Endodermal cell (in vitro differentiated cells): ENCODE results near the gene EP400. TPM values are rescaled to one million over a fixed set of nuclear protein-coding genes. Genes with fewer than 3 reads are reported as not detected.
A peak's percentile ranks its signal among the peaks of the same experiment; 100 is the strongest.

Experiments
- DNase-seq: peaks from one replicate; pipeline ENCODE4 v3.0.0-alpha.2; 2017
- H3K27ac ChIP-seq: 2 replicates; pipeline ENCODE4 v1.5.1; 2013; ENCODE audit warnings: mild to moderate bottlenecking, low read depth, low read length, moderate library complexity
- H3K27me3 ChIP-seq: 2 replicates; pipeline ENCODE4 v1.6.1; 2013; ENCODE audit warnings: mild to moderate bottlenecking, low read length, moderate library complexity; ENCODE audit not compliant: insufficient read depth, control insufficient read depth, poor library complexity, severe bottlenecking
- H3K36me3 ChIP-seq: 2 replicates; pipeline ENCODE4 v1.7.0; 2013; ENCODE audit warnings: mild to moderate bottlenecking, low read length, moderate library complexity; ENCODE audit not compliant: control insufficient read depth, insufficient read depth
- H3K4me1 ChIP-seq: one replicate; pipeline ENCODE4 v1.7.0; 2013; ENCODE audit warnings: low read length; ENCODE audit not compliant: control insufficient read depth, insufficient read depth
- H3K4me3 ChIP-seq: 2 replicates; pipeline ENCODE4 v1.5.1; 2013; ENCODE audit warnings: mild to moderate bottlenecking, low read length, moderate library complexity
- H3K9ac ChIP-seq: 2 replicates; pipeline ENCODE4 v1.6.1; 2013; ENCODE audit warnings: mild to moderate bottlenecking, low read length, moderate library complexity; ENCODE audit not compliant: poor library complexity, severe bottlenecking; ENCODE audit errors: extremely low read depth
- H3K9me3 ChIP-seq: 2 replicates; pipeline ENCODE4 v1.6.1; 2013; ENCODE audit warnings: mild to moderate bottlenecking, low read length, moderate library complexity; ENCODE audit not compliant: control insufficient read depth
- H3K27ac Mint-ChIP-seq: 2 replicates; pipeline ENCODE4 v1.8.0; 2020; ENCODE audit warnings: mixed read lengths
- H3K27me3 Mint-ChIP-seq: 2 replicates; pipeline ENCODE4 v1.8.0; 2021; ENCODE audit warnings: mild to moderate bottlenecking, mixed read lengths; ENCODE audit not compliant: insufficient read depth
- H3K36me3 Mint-ChIP-seq: 2 replicates; pipeline ENCODE4 v1.8.0; 2020; ENCODE audit warnings: low read depth, mixed read lengths
- H3K4me1 Mint-ChIP-seq: 2 replicates; pipeline ENCODE4 v1.8.0; 2020; ENCODE audit warnings: mixed read lengths
- H3K4me3 Mint-ChIP-seq: 2 replicates; pipeline ENCODE4 v1.8.0; 2020; ENCODE audit warnings: mild to moderate bottlenecking, moderate library complexity, mixed read lengths
- H3K9me3 Mint-ChIP-seq: 2 replicates; pipeline ENCODE4 v1.8.0; 2020; ENCODE audit warnings: mild to moderate bottlenecking, mixed read lengths
- WGBS, 2 experiments: methylation state at CpG; one replicate each; pipeline versions ENCODE4 v1.1.5 to v1.1.7; 2013; ENCODE audit warnings: missing lambda C conversion rate in 2 of 2, mixed read lengths in 1 of 2; ENCODE audit not compliant: insufficient coverage in 1 of 2, insufficient read length in 1 of 2; 5-methylcytosine and 5-hydroxymethylcytosine counted together
- total RNA-seq, 2 donors: library from RNA; stranded (reverse); fragmentation: NEBNext Ultra II Directional in 1 of 2; extraction: Animal tissue kit (Norgen Biotek cat#: 25700) in 1 of 2; gene quantifications; 2 replicates in 1 of 2; 3 replicates in 1 of 2; pipeline ENCODE4 v1.2.1, GENCODE V29; 2021
- TF ChIP-seq, protein P1 (sequence below): fragments of 200-600 bp; sonication (generic); conservative IDR thresholded peaks from 2 replicates; pipeline ENCODE4 v1.5.0; 2021; ENCODE audit warnings: antibody characterized with exemption, mild to moderate bottlenecking

Gene EP400
- total RNA-seq, 2 donors from 2014 or later: 64.7 to 78.3 TPM

DNA sequence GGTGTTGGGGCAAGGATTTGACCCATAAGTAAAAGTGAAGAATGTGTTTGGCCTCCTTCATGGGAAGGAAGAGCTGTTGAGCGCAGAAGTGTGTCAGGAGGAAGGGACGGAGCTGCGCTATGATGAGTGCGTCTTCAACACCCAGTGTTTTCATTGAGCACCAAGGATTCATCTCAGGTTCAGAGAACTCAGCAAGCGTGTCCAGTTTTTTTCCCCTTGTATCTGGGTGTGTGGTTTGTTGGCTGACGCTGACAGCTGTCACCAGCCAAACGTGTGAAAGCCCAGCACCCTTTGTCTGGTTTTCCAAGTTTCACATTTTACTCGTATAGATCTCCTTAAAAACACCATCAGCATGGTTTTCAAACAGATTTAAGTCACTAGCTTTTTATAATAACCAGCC, 12.3 kb downstream of the EP400 start:
- DNase-seq: peak; percentile 7
- Histone ChIP-seq H3K9me3 (no peaks in the 10 kb centered on the region), H3K36me3 (peaks cover 31% of the 10 kb centered on the region), H3K4me1 (no peaks in the 10 kb centered on the region), H3K9ac (no peak overlapping the region), H3K4me3 (no peak overlapping the region), H3K27ac (no peak overlapping the region), H3K27me3 (no peaks in the 10 kb centered on the region)
- no peaks in the 10 kb centered on the region for H3K27me3 Mint-ChIP-seq
- H3K27ac Mint-ChIP-seq: no peak overlapping the region
- H3K36me3 Mint-ChIP-seq: peaks cover 17% of the 10 kb centered on the region
- no peak overlapping the region for H3K4me3 Mint-ChIP-seq
- H3K9me3 Mint-ChIP-seq: no peaks in the 10 kb centered on the region
- WGBS, 2 experiments: 93 to 100% methylated on average over 3 to 8 of the region's 8 CpGs
- peaks cover 20% of the 10 kb centered on the region for H3K4me1 Mint-ChIP-seq
- TF ChIP-seq, protein P1, sequence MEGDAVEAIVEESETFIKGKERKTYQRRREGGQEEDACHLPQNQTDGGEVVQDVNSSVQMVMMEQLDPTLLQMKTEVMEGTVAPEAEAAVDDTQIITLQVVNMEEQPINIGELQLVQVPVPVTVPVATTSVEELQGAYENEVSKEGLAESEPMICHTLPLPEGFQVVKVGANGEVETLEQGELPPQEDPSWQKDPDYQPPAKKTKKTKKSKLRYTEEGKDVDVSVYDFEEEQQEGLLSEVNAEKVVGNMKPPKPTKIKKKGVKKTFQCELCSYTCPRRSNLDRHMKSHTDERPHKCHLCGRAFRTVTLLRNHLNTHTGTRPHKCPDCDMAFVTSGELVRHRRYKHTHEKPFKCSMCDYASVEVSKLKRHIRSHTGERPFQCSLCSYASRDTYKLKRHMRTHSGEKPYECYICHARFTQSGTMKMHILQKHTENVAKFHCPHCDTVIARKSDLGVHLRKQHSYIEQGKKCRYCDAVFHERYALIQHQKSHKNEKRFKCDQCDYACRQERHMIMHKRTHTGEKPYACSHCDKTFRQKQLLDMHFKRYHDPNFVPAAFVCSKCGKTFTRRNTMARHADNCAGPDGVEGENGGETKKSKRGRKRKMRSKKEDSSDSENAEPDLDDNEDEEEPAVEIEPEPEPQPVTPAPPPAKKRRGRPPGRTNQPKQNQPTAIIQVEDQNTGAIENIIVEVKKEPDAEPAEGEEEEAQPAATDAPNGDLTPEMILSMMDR: no peak

DNA sequence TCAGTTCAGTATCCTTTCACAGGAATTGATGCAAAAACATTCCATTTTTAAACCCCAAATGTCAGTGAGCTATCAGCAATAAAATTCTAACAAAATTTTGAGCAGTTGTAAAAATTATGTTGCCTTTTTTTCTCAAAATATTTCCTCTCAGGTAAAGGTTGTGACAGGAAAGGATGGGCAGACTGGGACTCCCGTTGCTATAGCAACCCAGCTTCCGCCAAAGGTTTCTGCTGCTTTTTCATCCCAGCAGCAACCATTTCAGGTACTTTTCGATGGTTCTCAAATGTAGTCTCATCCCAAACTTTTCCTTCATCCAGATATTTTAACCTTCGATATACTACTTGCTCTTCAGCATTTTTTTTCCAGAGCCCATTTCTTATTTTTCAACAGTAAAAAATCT, 13.6 kb downstream of the EP400 start:
- Mint-ChIP-seq H3K4me3 (no peak overlapping the region), H3K4me1 (peaks cover 14% of the 10 kb centered on the region), H3K27me3 (no peaks in the 10 kb centered on the region), H3K9me3 (no peaks in the 10 kb centered on the region), H3K27ac (no peak overlapping the region), H3K36me3 (peaks cover 17% of the 10 kb centered on the region)
- Histone ChIP-seq H3K9me3 (no peaks in the 10 kb centered on the region), H3K27me3 (no peaks in the 10 kb centered on the region), H3K36me3 (peaks cover 31% of the 10 kb centered on the region), H3K27ac (no peak overlapping the region), H3K9ac (no peak overlapping the region), H3K4me1 (no peaks in the 10 kb centered on the region), H3K4me3 (no peak overlapping the region)
- WGBS, 2 experiments: 87 to 94% methylated on average over 4 of the region's 4 CpGs
- TF ChIP-seq, protein P1: no peak
- DNase-seq: peak; percentile 35

DNA sequence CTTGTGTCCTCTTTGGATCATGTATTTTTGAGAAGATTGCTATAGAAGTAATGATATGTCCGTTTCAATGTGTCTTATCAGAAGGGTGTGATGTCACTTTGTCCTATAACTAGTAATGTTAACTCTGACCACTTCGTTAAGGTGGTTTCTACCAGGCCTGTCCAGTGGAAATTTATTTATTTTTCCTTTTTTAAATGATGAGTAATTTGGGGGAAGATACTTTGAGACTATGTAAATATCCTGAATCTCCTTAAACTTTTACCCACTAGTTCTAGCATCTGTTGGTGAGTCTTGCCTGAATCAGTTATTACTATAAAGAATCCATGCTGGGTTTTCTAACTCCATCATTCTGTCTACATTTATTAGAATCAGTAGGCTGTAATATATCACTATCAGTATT, 15.3 kb downstream of the EP400 start:
- Mint-ChIP-seq H3K4me3 (no peak overlapping the region), H3K9me3 (no peaks in the 10 kb centered on the region), H3K4me1 (no peaks in the 10 kb centered on the region), H3K27me3 (no peaks in the 10 kb centered on the region), H3K27ac (no peak overlapping the region), H3K36me3 (peaks cover 17% of the 10 kb centered on the region)
- no peak for DNase-seq
- Histone ChIP-seq H3K4me1 (no peaks in the 10 kb centered on the region), H3K36me3 (peaks cover 31% of the 10 kb centered on the region), H3K27ac (no peak overlapping the region), H3K9ac (no peak overlapping the region), H3K4me3 (no peak overlapping the region), H3K27me3 (no peaks in the 10 kb centered on the region), H3K9me3 (no peaks in the 10 kb centered on the region)
- WGBS, 2 experiments: 88 to 97% methylated on average over 1 to 2 of the region's 2 CpGs
- TF ChIP-seq, protein P1: no peak
